GM18520 (cell line): Measurements from ENCODE around the gene WWOX.
"Not testable (repeated sequence)": the region's sequence is repeated elsewhere in the genome, so short reads cannot be mapped to it uniquely, and the experiment has no call there.

Source experiments
- ATAC-seq: cut with Tn5 transposase; IDR thresholded peaks from one replicate; pipeline ENCODE4 v1.9.1; 2021; ENCODE audit not compliant: unreplicated experiment

WWOX gene

DNA sequence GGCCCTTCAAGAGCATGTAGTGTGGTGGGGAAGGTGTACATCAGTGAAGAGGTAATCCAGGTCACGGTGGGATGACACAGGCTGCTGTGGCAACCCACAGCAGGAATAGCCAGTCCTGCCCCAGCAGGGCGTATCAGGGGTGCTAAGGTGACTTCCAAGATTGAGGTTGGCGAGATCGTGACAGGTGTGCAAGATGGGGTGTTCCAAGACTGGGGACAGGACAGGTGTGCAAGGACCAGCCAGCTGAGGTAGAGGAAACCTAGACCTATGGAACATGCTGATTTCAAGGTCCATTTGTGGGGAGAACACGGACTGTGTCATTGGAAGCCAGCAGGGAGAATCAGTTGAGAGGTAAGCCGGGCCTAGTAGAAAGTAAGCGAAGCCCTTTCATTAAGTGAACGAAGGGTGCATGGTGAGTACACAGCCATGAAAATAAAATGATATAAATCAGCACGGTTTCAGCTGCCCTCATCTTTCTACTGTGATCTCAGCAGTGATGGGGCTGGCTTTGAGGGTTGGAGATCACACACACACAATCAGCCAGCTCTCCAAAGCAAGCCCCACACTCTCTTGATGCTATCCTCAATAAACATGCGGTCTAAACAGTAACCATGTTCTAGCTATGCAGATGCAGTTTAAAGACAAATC, 497.0 kb downstream of the WWOX start:
- ATAC-seq: no peak

DNA sequence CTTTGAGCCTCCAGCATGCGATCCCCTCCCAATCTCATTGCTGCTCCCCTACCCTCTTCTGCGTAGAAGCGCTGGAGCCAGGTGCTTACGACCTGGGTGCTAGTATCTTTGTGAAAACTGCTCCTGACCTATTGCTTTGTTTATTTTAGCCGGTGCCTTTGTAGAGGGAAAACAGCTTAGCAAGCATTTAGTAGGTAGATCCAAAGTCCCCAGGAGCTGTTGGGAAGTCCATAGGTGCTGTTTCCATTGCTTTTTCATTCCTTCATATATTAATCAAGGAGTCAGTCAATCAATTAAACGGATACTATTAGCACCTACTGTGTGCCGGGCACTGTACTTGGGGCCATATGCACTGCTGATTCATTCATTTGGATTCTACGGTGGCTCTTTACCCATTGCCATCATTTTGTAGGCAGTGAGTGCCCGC, 497.6 kb downstream of the WWOX start:
- no peak for ATAC-seq

DNA sequence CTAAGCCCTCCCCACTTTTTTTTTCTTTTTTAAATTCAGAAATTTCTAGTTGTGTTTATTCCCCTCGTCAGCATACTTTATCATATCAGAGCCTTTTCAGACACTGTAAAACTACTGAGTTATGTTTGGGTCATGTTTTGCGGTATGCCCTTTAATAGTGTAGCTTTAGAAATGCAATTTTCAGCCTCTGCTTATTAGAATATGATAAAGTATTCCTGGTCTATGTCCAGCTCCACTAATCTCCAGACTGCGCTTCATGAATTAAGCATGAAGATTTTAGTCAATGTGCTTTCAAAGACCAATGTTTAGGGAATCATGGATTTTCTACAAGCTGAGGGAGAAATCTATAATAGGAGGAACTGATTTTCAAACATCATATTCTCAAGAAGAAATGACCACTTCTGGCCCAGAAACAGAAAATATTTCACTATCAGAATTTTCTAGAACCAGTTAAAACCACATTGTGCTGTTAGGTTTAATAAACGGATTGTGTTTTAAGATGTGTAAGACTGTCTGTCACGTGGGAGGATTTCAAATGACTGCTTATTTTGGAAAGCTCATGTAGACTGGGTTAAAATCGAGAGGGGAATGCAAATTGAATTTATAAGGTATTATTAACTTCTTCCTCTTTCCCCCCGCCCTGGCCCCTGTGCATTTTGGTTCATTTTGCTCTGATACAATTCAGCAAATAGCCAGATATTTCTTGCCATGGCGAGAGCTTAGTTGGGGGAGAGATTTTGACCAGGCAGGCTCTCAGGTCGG, 498.5 kb downstream of the WWOX start:
- ATAC-seq: no peak

- no peak for ATAC-seq
These were observed 499.8 kb downstream of the WWOX start for GRCh38 chr16:78599271-78599670.

GRCh38 chr16:78604423-78605062, 505.1 kb downstream of the WWOX start:
- not testable (repeated sequence) for ATAC-seq

DNA sequence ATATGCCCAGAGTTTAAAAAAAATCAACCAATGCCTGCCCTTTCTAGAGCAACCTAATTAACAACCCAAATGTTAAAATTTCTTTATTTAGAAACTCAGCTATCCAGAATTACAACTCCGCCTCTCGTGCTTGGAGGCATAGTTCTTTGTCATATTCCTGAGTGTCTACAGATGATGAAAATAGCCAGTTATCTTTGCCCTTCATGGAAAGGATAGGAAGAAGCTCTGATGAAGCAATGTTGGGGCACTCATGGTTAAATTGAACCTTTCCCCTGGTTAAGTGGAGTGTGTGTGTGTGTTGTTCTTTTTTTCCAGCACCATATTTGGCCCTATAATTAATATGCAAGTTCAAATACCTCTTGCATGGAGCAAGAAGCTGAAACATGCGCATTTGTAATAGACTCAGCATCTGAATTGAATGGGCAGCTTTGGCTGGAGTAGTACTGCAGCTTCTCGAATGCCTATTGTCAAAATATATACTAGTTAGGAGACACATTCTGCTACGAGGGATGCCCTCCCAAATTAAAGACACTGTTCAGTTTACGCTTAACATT, 506.2 kb downstream of the WWOX start:
- no peak for ATAC-seq

DNA sequence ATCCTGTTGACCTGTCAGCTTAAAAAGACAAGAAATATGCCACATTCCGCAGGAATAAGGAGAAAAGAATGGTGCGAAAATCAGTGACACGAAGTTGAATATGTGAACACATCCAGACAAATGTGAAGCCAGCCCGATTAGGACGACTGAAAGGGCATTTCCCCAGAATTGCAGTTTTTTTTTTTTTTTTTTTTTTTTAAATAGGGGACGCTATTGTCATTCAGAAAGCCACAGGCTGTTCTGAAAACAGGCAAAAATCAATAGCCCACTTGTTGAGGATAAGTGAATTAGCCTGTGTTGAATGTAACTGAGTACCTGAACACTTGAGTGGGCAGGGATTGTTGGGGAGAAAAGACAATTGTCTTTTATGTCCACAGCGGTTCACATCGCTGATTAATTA, 507.1 kb downstream of the WWOX start:
- no peak for ATAC-seq

DNA sequence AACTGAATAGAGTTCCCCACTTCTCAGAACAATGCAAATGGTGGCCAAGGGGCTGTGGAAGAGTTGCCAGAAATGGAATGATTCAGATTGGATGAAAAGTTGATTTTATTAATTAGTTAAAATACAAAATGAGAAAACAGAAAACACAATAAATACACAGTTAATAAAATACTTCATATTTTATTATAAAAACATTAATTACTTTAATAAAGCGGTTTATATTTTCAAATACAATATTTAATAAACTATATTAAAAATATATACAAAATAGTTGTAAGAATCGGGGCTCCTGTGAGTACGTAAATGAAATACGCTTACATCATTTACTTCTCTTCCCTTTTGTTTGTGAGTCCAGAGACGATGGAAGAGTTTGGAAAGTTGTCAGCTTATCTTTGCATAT, 507.6 kb downstream of the WWOX start:
- no peak for ATAC-seq

DNA sequence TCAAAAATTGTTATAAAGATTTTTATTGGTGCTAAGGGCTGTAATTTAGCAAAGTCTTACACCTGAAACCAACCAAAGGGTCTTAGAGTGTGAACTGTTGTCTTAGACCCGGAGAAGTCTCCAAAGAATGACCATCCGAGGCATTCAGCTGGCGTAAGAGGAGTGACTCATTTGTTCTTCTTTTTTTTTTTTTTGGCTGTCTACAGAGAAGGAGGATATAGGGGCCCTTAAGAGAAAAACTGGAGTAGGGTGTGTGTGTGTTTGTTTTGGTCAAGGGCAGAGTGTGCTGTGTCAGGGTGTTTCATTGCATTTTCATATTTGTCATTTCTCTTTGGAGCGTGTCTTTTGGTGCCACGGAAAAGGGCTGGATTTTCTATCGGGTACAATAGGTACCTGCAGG, 508.0 kb downstream of the WWOX start:
- ATAC-seq: no peak

DNA sequence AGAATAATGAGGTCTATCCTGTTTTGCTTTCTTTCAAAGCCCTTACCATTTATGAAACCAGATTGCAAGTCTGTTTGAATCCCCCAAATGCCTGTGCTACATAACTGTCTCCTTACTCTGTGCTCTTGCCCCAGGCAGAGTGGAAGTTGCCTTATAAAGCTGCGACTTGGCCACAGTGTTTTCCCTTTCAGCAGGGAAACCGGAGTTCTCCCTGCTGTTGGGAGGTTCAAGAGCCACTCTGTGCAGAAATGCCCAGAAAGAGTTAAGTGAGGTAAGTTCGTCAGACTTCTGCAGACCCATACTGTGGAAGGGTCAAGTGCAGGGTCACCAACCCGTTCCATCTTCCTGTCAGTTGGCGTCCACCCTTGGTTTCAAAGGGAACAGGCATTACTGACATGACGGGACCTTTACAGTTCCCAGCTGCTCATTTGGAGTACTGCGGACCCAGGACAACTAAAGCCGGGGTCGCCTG, 508.9 kb downstream of the WWOX start:
- no peak for ATAC-seq

GRCh38 chr16:78609402-78610274, 510.2 kb downstream of the WWOX start:
- no peak for ATAC-seq

- no peak for ATAC-seq
These were observed 511.9 kb downstream of the WWOX start for GRCh38 chr16:78611318-78611717.

GRCh38 chr16:78619811-78620210, 520.4 kb downstream of the WWOX start:
- no peak for ATAC-seq

DNA sequence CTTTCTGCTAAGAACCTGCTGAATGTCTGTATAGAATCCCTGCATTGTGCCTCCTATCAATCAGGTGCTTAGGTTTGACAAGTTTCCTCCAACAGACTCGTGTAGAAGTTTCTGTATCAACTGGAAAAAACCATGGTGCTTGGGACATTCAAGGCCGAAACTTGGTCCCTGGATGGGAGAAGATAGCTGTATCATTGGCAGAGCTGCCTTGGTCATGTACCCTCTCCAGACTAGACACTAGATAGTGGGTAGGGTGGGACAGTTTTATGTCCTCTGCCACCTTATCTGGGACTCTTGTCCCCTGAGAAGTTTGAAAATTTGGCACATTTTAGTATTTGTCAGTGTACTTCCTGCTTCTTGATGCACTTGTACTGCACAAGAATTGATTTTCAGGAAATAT, 520.8 kb downstream of the WWOX start:
- ATAC-seq: no peak

- ATAC-seq: no peak
These were observed 524.3 kb downstream of the WWOX start for GRCh38 chr16:78623796-78624195.

- no peak for ATAC-seq
These were observed 524.9 kb downstream of the WWOX start for GRCh38 chr16:78624366-78624765.

DNA sequence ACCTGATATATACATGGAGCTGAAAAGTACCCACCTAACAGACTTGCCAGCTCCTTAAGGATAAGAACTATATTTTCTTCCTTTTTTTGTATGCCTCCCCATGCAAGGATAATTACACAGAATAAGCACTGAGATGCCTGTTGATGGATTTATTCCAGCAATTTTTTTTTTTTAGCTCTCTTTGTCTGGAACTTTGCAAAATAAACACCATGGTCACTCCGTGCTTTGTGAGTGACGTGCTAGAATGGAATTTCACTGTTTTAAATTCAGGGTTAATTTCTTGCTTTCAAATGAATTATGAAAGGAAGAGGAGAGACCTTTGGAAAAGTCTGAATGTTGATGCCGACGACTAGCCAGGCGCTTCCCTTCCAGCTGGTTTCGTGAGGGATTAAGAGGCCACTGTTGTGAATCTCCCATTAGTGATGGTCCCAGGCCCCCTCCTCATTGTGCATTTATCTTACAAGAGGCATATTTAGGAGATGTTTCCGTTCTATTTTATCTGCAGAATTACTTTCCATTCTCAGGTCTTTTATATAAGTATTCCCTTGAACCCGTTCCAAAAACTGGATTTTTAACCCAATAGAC, 529.1 kb downstream of the WWOX start:
- ATAC-seq: no peak

DNA sequence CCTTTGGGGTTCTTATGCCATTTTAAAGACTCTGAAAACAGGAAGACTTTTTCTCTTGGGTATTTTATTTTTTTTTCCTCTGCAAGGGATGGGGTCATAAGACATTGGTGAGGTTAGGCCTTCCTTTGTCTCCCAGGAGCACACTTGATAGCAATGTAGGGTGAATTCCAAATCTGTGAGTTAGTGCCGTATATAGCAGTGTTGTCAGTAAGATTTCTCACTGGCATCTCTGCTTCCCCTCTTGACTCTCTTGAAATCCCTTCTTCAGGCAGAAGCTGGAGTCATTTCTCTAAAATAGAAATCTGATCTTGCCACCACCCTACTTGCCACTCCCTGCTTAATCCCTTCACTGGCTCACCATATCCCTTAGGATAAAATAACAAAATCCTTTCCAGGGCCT, 529.7 kb downstream of the WWOX start:
- ATAC-seq: no peak

- ATAC-seq: no peak
These were observed 530.6 kb downstream of the WWOX start for GRCh38 chr16:78630102-78630501.

GRCh38 chr16:78633551-78633950, 534.1 kb downstream of the WWOX start:
- ATAC-seq: no peak
